ENCODE results near the gene WWC1.

WWC1 gene

GRCh38 chr5:168291342-168291963 lies at the start of gene WWC1:
Gene WWC1 (plus strand): TSS chr5:168291645. CDS start chr5:168292153, 508 bp downstream.
- peak; percentile 32 for DNase-seq (ENCODE audit: low read depth)

GRCh38 chr5:168244838-168245559 lies 46.4 kb upstream of the WWC1 start:
- no peak for DNase-seq (ENCODE audit: low read depth)

GRCh38 chr5:168249923-168250322 lies 41.5 kb upstream of the WWC1 start:
- no peak for DNase-seq (ENCODE audit: low read depth)

- DNase-seq (ENCODE audit: low read depth): no peak
Observed at GRCh38 chr5:168251259-168251658, 40.2 kb upstream of the WWC1 start.

- DNase-seq (ENCODE audit: low read depth): no peak
Observed at GRCh38 chr5:168254013-168254693, 37.3 kb upstream of the WWC1 start.

- DNase-seq (ENCODE audit: low read depth): no peak
Observed at GRCh38 chr5:168260353-168261226, 30.9 kb upstream of the WWC1 start.

GRCh38 chr5:168261227-168261571 lies 30.2 kb upstream of the WWC1 start:
- DNase-seq (ENCODE audit: low read depth): no peak

- DNase-seq (ENCODE audit: low read depth): no peak
Observed at GRCh38 chr5:168262042-168262743, 29.3 kb upstream of the WWC1 start.

- no peak for DNase-seq (ENCODE audit: low read depth)
Observed at GRCh38 chr5:168263121-168263520, 28.3 kb upstream of the WWC1 start.

GRCh38 chr5:168266016-168266415 lies 25.4 kb upstream of the WWC1 start:
- DNase-seq (ENCODE audit: low read depth): no peak

GRCh38 chr5:168268949-168269936 lies 22.2 kb upstream of the WWC1 start:
- peak; percentile 64 for DNase-seq (ENCODE audit: low read depth)

- DNase-seq (ENCODE audit: low read depth): no peak
Observed at GRCh38 chr5:168269937-168270330, 21.5 kb upstream of the WWC1 start.

- DNase-seq (ENCODE audit: low read depth): no peak
Observed at GRCh38 chr5:168270476-168270875, 21.0 kb upstream of the WWC1 start.

GRCh38 chr5:168273056-168273980 lies 18.1 kb upstream of the WWC1 start:
- DNase-seq (ENCODE audit: low read depth): no peak

GRCh38 chr5:168274406-168274805 lies 17.0 kb upstream of the WWC1 start:
- no peak for DNase-seq (ENCODE audit: low read depth)

- no peak for DNase-seq (ENCODE audit: low read depth)
Observed at GRCh38 chr5:168275940-168276339, 15.5 kb upstream of the WWC1 start.

GRCh38 chr5:168282120-168282519 lies 9.3 kb upstream of the WWC1 start:
- no peak for DNase-seq (ENCODE audit: low read depth)

- no peak for DNase-seq (ENCODE audit: low read depth)
Observed at GRCh38 chr5:168284809-168285208, 6.6 kb upstream of the WWC1 start.

- no peak for DNase-seq (ENCODE audit: low read depth)
Observed at GRCh38 chr5:168285696-168286095, 5.7 kb upstream of the WWC1 start.

All from stimulated activated CD8-positive, alpha-beta memory T cell treated with anti-CD3 and anti-CD28 coated beads, Interleukin-4, amount 100 ng/mL, for 24 hours (primary cell).